K562 (cell line): ENCODE data around the gene PIN1. TPM values are rescaled to one million over a fixed set of nuclear protein-coding genes. Genes with fewer than 3 reads are reported as not detected.
A peak's percentile ranks its signal among the peaks of the same experiment; 100 is the strongest.

Experiments used
- E2F4 ChIP-seq: sonication (generic); formaldehyde crosslinking; IDR thresholded peaks from 2 replicates; pipeline ENCODE4 v1.8.0; 2022; ENCODE audit warnings: mild to moderate bottlenecking, low read depth, missing genetic modification reagents
- FOXP4 ChIP-seq: sonication (generic); formaldehyde crosslinking; IDR thresholded peaks from 2 replicates; pipeline ENCODE4 v1.8.0; 2022; ENCODE audit warnings: mild to moderate bottlenecking, missing genetic modification reagents, borderline replicate concordance
- GTF2A2 ChIP-seq: IDR thresholded peaks from 2 replicates; pipeline ENCODE4 v1.6.1; 2016; ENCODE audit warnings: mild to moderate bottlenecking, missing genetic modification characterization, missing compliant biosample characterization
- GTF2B ChIP-seq: IDR thresholded peaks from 2 replicates; pipeline ENCODE4 v1.6.1; 2011; ENCODE audit not compliant: insufficient read length; ENCODE audit errors: extremely low read depth
- HNRNPK ChIP-seq: fragments of 200-400 bp; formaldehyde crosslinking; IDR thresholded peaks from one replicate; pipeline ENCODE4 v1.6.1; 2018; ENCODE audit warnings: mild to moderate bottlenecking, low read depth, low read length; ENCODE audit not compliant: poor library complexity, severe bottlenecking
- HNRNPLL ChIP-seq: fragments of 200-400 bp; formaldehyde crosslinking; IDR thresholded peaks from 2 replicates; pipeline ENCODE4 v1.6.1; 2017; ENCODE audit warnings: low read length, low read depth, mild to moderate bottlenecking; ENCODE audit not compliant: poor library complexity, severe bottlenecking
- LCOR ChIP-seq: sonication (generic); formaldehyde crosslinking; IDR thresholded peaks from 2 replicates; pipeline ENCODE4 v1.8.0; 2022; ENCODE audit warnings: mild to moderate bottlenecking, missing genetic modification reagents
- NEUROD1 ChIP-seq: fragments of 150-350 bp; IDR thresholded peaks from 2 replicates; pipeline ENCODE4 v1.6.1; 2014; ENCODE audit warnings: borderline replicate concordance, low read length, low read depth; ENCODE audit not compliant: partially characterized antibody
- PTTG1 ChIP-seq: fragments of 450-650 bp; IDR thresholded peaks from 2 replicates; pipeline ENCODE4 v1.6.1; 2016; ENCODE audit warnings: low read depth, mild to moderate bottlenecking, missing genetic modification characterization, missing compliant biosample characterization
- PYGO2 ChIP-seq: fragments of 450-650 bp; IDR thresholded peaks from 2 replicates; pipeline ENCODE4 v1.6.1; 2016; ENCODE audit warnings: mild to moderate bottlenecking, missing genetic modification characterization, moderate library complexity, missing compliant biosample characterization
- RB1 ChIP-seq: fragments of 450-650 bp; IDR thresholded peaks from 2 replicates; pipeline ENCODE4 v1.6.1; 2017; ENCODE audit warnings: low read depth, mild to moderate bottlenecking
- SNAPC5 ChIP-seq: fragments of 250-450 bp; sonication (Bioruptor Pico); IDR thresholded peaks from 2 replicates; pipeline ENCODE4 v1.8.0; 2021; ENCODE audit warnings: moderate library complexity, mild to moderate bottlenecking, inconsistent platforms
- SREBF1 ChIP-seq: fragments of 150-350 bp; IDR thresholded peaks from 2 replicates; pipeline ENCODE4 v1.6.1; 2014; ENCODE audit warnings: antibody characterized with exemption, low read depth, low read length, borderline replicate concordance
- TBL1XR1 ChIP-seq, 2 experiments: IDR thresholded peaks; 2 replicates each; pipeline ENCODE4 v1.6.1; 2012; ENCODE audit warnings: improper control_type of control experiment in 2 of 2, low read length in 2 of 2, mild to moderate bottlenecking in 1 of 2
- TBP ChIP-seq: optimal IDR thresholded peaks from 2 replicates; pipeline ENCODE3; 2011; ENCODE audit warnings: low read depth, low read length, improper control_type of control experiment
- VEZF1 ChIP-seq: fragments of 200-800 bp; sonication (Bioruptor generic); IDR thresholded peaks from 2 replicates; pipeline ENCODE4 v1.6.1; 2017; ENCODE audit warnings: missing genetic modification characterization, missing compliant biosample characterization
- ZNF143 ChIP-seq: sonication (generic); formaldehyde crosslinking; IDR thresholded peaks from 2 replicates; pipeline ENCODE4 v1.9.0; 2022; ENCODE audit warnings: mild to moderate bottlenecking, missing genetic modification reagents
- ZNF282 ChIP-seq: sonication (generic); formaldehyde crosslinking; IDR thresholded peaks from 2 replicates; pipeline ENCODE4 v1.8.1; 2023; ENCODE audit warnings: missing genetic modification reagents
- ZNF764 ChIP-seq: fragments of 250-450 bp; sonication (Bioruptor Pico); IDR thresholded peaks from 2 replicates; pipeline ENCODE4 v1.4.0; 2020; ENCODE audit warnings: low read depth, mild to moderate bottlenecking, moderate library complexity
- ZSCAN32 ChIP-seq: fragments of 450-650 bp; formaldehyde crosslinking; IDR thresholded peaks from 2 replicates; pipeline ENCODE4 v1.4.0; 2020; ENCODE audit warnings: mild to moderate bottlenecking, moderate library complexity
- polyA plus RNA-seq, 8 experiments: library from polyadenylated mRNA; depleted of rRNA in 4 of 8; stranded (reverse) in 5 of 8; unstranded in 3 of 8; fragments of >200 nt; fragmentation: Nextera tagmentation in 2 of 8; fragmentation: Illumina TruSeq in 1 of 8; extraction: Ambion mirVana in 2 of 8; extraction: Trizol in 1 of 8; gene quantifications; 2 replicates each; pipeline versions ENCODE4 v1.2.1 to v1.2.3, GENCODE V29; 2011 to 2014; ENCODE audit warnings: inconsistent platforms in 1 of 8, missing spikeins in 1 of 8
- total RNA-seq, 7 experiments: library from RNA; depleted of rRNA in 6 of 7; stranded (reverse); fragments of >200 nt in 6 of 7; fragmentation: Illumina TruSeq in 2 of 7; extraction: Trizol in 2 of 7; gene quantifications; 2 replicates each; pipeline versions ENCODE4 v1.2.1 to v1.2.3, GENCODE V29; 2011 to 2021; ENCODE audit warnings: low replicate concordance in 1 of 7

The PIN1 gene
- total and polyA plus RNA-seq, 9 of the 15 experiments (the other 6 are each of a cell fraction or from before 2014, with no cell fraction given): 1.6 to 178 (median 42.5) TPM

- TF ChIP-seq VEZF1 (CRISPR knock-in tag) (peak; percentile 76), SNAPC5 (CRISPR knock-in tag) (no peak), RB1 (0 out of 2 replicates have a peak, but pooled peaks have one; percentile 22), ZNF764 (no peak), GTF2B (no peak), E2F4 (CRISPR knock-in tag) (no peak), LCOR (no peak), GTF2A2 (tag) (no peak), HNRNPLL (no peak), ZNF143 (CRISPR knock-in tag) (no peak), ZSCAN32 (CRISPR knock-in tag) (no peak), PTTG1 (tag) (no peak), FOXP4 (CRISPR knock-in tag) (no peak), ZNF282 (CRISPR knock-in tag) (no peak), TBP (peak; percentile 13), NEUROD1 (no peak), PYGO2 (tag) (no peak), TBL1XR1 (IDR thresholded peaks at IDR 0.05; ENCODE audit: low read length in 2 of 2) (no peak), SREBF1 (no peak), HNRNPK (no peak)
Observed at GRCh38 chr19:9792206-9793070, 42.7 kb upstream of the PIN1 start (continued).
